Stimulated activated naive CD4-positive, alpha-beta T cell (primary cell): ENCODE data around the gene NRG2.
A peak's percentile ranks its signal among the peaks of the same experiment; 100 is the strongest.

Experiments
- DNase-seq, 6 experiments: peaks; one replicate each; lab custom pipeline; 2025; lab: John Stamatoyannopoulos, UW

The NRG2 gene

DNA sequence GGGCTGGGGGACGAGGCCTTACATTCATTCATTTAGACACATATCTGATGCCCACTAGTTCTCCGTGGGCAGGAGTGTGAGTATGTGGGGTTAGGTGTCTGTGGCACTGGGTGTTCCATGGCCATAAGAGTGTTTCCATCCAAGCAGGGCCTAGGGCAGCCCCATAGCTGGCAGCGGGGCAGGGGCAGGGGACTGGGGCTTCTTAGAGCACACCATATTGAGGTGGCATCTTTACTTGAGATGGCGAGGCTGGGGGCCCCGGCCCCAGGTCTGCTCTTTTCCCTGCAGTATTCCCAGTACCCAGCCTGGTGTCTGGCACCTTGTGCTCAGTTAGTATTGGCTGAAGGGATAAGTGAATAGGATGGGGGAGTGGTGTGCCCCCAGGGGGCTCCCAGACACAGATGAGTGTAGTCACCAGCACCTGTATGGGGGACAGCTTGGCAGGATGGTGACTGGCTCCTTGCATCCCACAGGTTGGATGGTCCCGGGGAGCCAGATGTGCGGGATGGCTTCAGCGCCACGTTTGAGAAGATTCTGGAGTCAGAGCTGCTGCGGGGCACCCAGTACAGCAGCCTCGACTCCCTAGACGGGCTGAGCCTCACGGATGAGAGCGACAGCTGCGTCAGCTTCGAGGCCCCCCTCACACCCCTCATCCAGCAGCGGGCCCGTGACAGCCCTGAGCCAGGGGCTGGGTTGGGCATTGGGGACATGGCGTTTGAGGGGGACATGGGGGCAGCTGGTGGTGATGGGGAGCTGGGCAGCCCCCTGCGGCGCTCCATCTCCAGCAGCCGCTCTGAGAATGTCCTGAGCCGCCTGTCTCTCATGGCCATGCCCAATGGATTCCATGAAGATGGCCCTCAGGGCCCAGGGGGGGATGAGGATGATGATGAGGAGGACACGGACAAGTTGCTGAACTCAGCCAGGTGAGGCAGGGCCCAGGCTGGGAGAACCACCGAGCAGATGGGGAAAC, 230.0 kb downstream of the NRG2 start:
- DNase-seq: no peak

DNA sequence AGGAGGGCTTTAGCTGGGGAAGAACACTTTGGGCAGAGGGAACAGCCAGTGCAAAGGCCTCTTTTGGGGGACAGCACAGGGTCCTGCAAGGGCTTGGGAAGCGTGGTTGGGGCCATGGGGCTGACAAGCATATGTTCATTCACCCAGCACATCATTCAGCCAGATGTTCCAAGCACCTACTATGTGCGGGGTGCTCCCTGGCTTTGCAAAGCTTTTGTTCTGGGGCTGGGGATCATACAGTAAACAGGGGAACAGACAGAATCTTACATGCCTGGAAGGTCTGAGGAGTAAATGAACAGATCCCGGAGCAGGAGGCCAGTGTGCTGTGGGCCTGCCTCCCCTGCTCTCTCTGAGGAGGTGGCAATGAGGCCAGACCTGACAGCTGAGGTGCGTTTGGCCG, 230.8 kb downstream of the NRG2 start:
- DNase-seq: no peak

DNA sequence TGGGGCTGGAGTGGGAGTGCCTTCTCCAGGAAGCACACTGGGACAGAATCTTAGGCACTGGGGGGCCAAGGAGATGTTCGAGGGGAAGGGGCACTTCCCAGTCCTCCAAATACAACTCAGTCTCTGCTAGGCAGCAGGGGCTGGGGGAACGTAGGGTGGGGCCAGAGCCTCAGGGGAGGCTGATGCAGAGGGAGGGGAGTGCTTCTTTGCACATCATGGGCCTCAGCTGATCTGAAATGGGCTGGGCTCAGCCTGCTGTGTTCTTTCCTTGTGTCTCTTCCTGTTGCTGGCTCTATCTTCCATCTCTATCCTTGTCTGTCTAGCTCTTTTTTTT, 231.9 kb downstream of the NRG2 start:
- no peak for DNase-seq

DNA sequence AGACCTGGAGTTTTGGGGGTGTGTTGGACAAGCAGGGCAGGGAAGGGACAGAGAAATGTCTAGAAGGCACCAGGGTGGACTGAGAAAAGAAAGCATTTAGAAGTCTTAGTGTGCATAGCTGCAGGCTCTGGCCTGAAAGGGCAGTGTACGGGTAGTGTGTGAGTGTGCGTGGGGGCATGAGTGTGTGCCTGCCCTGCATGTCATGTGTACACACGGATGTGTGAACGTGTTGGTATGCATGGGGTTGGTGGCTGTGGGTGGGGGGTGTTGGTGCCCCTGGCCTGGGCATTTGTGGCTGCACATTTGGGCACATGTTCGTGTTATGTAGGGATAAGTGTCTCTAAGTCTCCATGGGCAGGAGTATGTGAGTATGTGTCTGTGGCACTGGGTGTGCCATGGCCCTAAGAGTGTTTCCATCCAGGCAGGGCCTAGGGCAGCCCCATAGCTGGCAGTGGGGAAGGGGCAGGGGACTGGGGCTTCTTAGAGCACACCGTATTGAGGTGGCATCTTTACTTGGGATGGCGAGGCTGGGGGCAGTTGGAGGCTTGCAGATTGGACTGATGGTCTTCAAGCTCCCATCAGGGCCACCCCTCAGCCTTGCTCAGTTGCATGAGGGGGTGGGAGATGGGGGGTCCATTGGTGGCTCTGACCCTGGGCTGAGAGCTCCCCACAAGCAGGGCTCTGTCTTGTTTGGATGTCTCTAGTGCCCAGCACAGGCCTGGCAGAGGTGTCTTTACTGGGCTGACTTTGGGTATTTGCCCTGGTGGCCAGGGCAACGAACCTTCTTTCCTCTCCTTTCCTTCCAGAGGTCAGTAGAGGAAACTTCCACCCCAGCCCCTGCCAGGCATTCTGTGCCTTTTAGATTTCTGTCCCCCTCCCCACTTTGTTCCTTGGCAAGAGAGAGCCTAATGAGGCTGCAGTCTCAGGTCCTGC, 232.5 kb downstream of the NRG2 start:
- DNase-seq: no peak

DNA sequence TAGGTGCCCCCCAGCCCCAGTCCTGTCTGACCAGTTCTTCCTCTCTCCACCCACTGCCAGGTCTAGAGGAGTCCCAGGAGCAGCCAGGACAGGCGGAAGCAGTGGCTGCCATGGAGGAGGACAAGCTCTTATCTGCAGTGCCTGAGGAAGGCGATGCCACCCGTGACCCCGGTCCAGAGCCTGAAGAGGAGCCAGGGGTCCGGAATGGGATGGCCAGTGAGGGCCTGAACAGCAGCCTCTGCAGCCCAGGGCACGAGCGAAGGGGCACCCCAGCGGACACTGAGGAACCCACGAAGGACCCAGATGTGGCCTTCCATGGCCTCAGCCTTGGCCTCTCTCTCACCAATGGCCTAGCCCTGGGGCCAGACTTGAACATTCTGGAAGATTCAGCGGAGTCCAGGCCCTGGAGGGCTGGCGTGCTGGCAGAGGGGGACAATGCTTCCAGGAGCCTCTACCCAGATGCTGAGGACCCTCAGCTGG, 233.7 kb downstream of the NRG2 start:
- DNase-seq: no peak

DNA sequence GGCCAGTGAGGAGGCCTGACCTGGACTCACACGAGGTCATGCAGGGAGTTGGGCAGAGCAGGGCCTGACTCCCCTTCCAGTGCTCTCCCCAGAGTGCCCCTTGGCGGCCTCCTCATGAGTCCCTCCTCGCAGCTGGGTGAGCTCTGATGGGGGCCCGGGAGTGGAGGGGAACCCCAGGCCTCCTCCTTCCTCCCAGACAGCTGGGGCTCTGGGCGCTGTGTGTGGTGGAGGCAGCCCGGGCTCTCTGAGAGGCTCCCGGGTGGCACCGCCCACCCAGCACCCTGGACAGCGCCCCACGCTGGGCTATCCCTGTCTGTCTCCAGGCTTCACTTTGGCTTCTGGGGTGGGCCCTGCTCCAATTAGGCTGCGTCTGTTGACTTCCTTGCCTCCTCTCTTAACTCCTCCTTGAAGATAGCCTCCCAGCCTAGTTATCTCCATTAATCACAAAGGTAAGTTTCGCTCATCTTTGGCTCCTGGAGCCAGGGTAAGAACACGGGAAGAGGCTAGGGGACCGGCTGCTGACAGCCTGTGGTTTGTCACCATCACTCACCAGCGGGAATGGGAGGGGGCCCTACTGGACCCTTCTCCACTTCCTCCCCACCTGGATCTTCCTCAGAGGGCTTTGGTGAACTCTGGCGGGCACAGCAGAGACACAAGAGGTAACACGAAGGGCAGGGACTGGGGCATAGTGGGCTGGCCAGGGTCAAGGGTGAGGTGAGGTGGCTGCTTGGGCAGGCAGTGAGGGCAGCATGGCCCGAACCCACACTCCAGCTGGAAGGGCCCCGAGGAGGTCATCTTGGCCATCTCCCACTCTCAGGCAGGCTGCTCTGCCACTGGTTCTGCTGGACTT, 234.4 kb downstream of the NRG2 start:
- DNase-seq: peak in 1 of 6 experiments; percentile 7

DNA sequence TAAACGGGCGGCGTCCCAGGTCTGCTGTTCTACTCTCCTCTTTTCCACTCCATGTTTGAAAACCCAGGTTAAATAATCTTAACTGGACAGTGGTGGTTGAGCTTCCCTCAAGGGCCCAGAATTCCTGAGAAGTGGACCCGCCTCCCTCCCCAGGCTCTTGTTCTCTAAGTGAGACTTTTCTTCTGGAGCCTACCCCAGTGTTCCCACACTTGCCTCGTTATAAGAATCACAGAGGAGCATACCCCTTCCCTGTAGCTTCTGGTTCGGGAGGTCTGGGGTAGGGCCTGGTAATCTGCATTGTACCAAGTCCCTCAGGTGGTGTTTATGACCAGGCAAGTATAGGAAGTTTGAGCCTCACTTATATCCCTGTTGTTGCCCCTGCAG, 235.5 kb downstream of the NRG2 start:
- DNase-seq: no peak

DNA sequence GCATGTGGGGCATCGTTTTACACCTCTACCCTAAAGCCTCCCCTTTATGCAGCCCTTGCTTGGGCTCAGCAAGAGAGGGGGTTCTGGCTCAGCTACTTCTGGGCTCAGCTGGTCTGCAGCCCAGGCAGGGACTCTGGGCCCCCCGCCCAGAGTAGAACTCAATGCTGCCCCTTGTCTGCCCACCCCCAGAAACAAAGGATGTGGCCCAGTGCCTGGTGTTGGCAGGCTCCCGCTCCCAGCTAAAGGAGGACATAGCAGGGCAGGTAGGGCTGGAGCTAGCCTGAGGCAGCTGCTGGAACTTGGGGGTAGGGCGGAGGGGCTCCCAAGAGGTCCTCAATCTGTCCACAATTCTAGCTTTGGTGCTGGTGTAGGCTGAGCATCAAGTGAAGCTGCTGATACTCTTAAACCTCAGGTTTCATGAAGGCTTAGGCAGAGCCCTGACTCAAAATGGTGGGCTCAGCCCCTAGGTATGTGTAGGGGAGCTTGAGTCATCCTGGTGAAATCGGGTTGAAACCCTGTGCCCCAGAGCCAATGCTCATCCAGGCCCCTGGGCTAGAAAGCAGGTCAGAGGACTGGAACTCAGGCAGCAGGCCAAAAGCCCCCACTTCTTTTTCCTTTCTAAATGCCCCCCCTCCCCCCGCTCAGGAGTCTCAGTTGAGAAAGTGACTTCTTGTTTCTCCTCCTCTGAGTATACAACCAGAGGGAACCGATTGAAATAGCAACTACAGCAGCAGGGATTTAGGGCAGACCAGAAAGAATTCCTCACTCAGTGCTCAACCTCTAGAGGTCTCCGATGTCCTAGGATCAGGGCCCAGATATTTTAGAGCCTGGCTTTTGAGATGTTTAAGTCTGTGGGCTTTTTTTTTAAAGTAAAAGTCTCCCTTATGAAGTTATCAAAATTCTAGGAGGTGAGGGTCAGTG, 236.1 kb downstream of the NRG2 start:
- no peak for DNase-seq

DNA sequence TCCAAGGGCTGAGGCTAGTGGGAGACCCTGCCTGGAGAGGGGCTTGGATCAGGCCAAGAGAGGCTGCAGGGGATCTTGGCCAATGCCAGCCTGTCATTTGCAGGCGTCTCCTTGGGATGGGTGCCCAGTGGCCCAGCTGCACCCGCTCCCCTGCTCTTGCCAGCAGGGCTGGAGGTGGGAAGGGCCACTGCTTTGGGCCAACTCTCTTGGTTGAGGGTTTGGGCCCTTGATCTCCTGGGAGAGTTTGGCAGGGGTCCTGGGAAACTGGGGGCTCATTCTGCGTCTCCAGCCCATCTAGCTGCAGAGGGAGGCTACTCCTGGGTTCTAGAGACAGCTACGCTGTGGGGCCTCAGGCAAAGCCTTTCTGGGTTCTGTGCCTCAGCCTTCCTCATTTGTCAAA, 237.0 kb downstream of the NRG2 start:
- no peak for DNase-seq

DNA sequence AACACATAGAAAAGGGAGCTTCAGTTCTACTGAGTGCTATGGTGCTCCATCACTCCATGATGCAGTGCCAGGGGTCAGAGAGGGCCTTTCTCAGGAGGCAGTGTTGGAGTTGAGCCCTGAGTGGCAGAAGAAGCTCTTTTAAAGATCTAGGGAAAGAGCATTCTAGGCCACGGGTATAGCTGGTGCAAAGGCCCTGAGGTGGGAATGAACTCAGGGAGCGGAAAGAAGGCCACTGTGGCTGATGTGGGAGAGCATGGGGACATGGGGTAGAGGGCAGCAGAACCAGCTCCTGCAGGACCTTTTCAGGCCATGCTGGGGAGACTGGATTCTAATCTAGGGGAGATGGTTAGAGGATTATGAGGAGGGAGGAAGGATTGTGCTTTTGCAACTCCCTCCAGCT, 237.6 kb downstream of the NRG2 start:
- DNase-seq: no peak

DNA sequence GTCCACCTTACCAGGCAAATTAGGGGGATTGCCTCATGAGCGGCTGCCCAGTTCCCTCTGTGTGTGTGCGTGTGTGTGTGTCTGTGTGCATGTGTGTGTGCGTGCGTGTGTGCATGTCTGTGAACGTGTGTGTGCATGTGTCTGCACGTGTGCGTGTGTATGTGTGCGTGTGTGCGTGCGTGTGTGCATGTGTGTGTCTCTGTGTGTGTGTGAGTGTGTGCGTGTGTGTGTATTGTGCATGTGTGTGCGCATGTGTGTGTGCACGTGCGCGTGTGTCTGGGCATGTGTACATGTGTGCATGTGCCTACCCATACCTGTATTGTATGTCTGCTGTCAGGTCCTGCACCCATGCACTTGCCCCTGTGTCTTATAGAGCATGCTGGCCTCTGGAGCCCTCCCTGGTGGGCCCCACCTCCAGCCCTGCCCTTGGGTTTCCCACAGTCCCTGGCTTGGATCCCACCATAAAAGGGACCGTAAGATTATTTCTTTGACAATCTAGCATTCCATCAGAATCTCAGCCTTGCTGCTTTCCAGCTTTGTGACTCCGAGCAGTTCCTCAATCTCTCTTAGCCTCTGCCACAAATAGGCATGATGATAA, 238.2 kb downstream of the NRG2 start:
- DNase-seq: no peak

DNA sequence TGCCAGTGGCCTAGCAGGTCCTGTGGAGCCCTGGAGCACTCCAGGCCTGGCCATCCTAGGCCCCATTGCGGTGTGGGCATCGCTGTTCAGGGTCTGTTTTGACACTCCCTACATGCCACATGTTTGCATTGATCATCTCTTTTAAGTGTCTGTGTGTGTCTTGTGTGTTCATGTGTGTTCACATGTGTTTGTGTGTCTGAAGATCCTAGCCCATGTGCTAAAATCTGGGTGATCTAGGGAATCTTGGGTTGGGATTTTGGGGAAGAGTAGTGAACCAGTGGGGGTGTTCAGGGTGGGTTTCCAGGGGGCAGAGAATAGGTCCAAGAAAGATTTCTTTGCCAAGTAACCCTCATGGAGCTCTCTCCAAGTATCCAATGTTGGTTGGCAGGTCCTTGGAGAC, 239.1 kb downstream of the NRG2 start:
- DNase-seq: no peak

DNA sequence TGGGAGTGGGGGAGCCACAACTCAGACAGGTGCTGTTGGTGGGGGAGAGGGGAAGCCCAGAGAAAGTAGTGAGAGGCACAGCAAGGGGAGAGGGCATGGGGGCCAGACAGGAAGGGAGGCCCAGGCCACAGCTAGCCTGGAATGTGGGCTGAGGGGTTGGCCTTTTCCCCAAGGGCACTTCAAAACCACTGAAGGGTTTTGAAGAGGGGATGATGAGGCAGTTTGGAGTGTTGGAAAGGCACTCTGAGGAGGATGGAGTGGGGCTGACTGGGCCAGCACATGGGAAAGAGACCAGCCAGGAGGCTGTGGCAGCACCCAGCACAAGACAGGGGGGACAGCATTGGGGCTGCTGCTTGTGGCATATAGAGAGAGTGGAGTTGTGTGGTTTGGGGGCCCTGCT, 243.7 kb downstream of the NRG2 start:
- no peak for DNase-seq

DNA sequence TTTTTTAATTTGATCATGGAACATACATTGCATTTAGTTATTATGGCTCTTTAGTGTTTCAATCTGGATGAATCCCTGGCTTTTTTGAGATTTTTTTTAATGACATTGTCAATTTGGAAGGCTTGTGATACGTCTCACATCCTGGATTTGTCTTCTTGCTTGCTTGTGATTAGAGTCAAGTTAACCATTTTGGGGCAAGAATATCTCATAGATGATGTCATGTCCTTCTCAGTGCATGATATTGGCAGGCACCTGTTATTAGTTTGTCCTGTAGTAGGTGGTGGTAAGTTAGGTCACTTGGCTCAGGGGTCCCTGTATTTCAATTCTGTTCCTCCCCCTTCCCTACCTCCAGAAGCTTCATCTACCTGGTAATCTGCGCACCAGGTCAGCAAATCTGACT, 244.2 kb downstream of the NRG2 start:
- no peak for DNase-seq

DNA sequence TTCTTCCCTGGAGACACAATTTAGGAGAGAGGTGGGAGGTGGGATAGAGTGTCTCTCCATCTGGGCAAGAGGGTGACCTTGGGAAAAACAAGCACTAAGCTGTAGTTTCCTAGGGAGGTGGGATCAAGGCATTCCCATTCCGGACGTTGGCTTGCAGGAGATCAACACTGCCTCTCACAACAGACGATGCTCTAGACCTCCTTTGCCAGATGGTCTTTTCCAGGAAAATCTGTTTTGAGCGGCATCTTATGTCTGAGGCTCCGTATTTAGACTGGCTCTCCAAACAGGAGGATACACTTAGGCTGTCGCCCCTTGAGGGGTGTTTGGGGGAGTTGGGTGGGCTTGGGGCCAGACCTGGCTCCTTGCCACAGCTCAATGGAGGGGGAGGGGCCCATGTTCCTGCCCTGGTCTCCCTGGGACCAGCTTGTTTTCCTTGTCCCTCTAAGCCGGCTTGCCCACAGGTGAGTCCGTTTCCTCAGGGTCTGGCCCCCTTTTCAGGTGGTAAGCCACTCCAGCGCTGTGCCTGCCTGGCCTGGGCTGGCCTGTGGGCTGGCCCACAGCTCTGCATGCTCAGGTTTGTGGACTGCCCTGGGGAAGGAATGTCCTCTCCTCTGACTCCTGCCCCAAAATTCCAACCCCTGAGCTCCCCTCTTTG, 245.1 kb downstream of the NRG2 start:
- no peak for DNase-seq

DNA sequence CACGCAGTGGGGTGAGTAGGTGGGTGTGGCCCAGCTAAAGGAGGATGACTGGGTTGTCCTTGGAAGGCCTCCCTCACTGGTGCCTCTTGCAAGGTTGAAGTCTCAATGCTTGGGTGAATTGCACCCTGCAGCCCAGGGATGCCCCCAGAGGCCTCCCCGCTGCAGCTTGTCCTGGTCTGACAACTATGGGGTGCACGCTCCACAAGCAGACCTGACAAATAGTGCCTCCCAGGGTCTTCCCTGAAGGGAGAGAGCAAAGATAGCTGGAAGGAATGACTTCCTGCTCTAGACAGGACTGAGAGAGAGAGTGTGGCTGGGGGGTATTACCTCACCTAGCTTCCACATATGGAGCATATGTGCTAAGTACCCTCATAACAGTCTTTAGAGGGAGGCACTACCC, 245.8 kb downstream of the NRG2 start:
- DNase-seq: no peak
